Activated B cell treated with CpG ODN at 0.5 μM for 24 hours (primary cell): ENCODE data around the gene ZYX. TPM values are rescaled to one million over a fixed set of nuclear protein-coding genes. Genes with fewer than 3 reads are reported as not detected.

ENCODE experiments used
- ATAC-seq: fragments of 200-7000 bp; cut with Tn5 transposase; one replicate; pipeline ENCODE4 v1.10.0; 2021; ENCODE audit warnings: low read depth, mild to moderate bottlenecking, moderate library complexity
- CTCF ChIA-PET: fragments of 350-600 bp; sonication (Branson Sonifier 250); formaldehyde crosslinking; loops from one replicate; lab custom pipeline; 2021; ENCODE audit warnings: antibody characterized with exemption; lab: Charles Lee
- POLR2A ChIA-PET: fragments of 350-600 bp; sonication (Branson Sonifier 250); formaldehyde crosslinking; loops from one replicate; lab custom pipeline; 2021; ENCODE audit warnings: antibody characterized with exemption; lab: Charles Lee
- DNase-seq: peaks from one replicate; pipeline ENCODE4 v3.0.0; 2022
- H3K27ac Mint-ChIP-seq: one replicate; pipeline ENCODE4 v1.8.0; 2020; ENCODE audit warnings: mixed read lengths
- H3K27me3 Mint-ChIP-seq: one replicate; pipeline ENCODE4 v1.8.0; 2021; ENCODE audit warnings: mixed read lengths
- H3K36me3 Mint-ChIP-seq: one replicate; pipeline ENCODE4 v1.8.0; 2021; ENCODE audit warnings: low read depth, mixed read lengths
- H3K4me1 Mint-ChIP-seq: one replicate; pipeline ENCODE4 v1.8.0; 2021; ENCODE audit warnings: mixed read lengths
- H3K4me3 Mint-ChIP-seq: one replicate; pipeline ENCODE4 v1.8.0; 2020; ENCODE audit warnings: mild to moderate bottlenecking, mixed read lengths
- H3K9me3 Mint-ChIP-seq: one replicate; pipeline ENCODE4 v1.8.0; 2020; ENCODE audit warnings: mixed read lengths
- CTCF ChIP-seq: fragments of 200-600 bp; IDR thresholded peaks from one replicate; pipeline ENCODE4 v1.8.0; 2022; ENCODE audit warnings: antibody characterized with exemption, mild to moderate bottlenecking
- intact Hi-C: fragments of 100-400 bp; cut with micrococcal nuclease; formaldehyde crosslinking; loops from one replicate; pipeline ENCODE4 v1.15.1; 2024
- total RNA-seq: library from RNA; stranded (reverse); gene quantifications from 2 replicates; pipeline ENCODE4 v1.2.3, GENCODE V29; 2022

ZYX gene
- total RNA-seq, 1 donor from 2014 or later: 101 TPM

GRCh38 chr7:143384148-143384547 lies 3.0 kb downstream of the ZYX start:
- Mint-ChIP-seq H3K4me1 (peaks cover 17% of the 10 kb centered on the region), H3K4me3 (no peak overlapping the region), H3K27me3 (no peaks in the 10 kb centered on the region), H3K9me3 (no peaks in the 10 kb centered on the region), H3K36me3 (peaks cover 9% of the 10 kb centered on the region), H3K27ac (no peak overlapping the region)
- TF ChIP-seq CTCF: no peak
- CTCF ChIA-PET: interaction anchor here (0.7 to 1.9 kb wide), 4 partner anchors 31 to 169 kb away, joined by 3 to 9 read pairs (median 4); no protein-coding TSS in a partner anchor
- POLR2A ChIA-PET: interaction anchor here (0.9 to 1.5 kb wide), 2 partner anchors 9 to 59 kb away, joined by 3 to 6 read pairs; no protein-coding TSS in a partner anchor
- intact Hi-C loops: loop anchor here (5.0 to 10.0 kb wide), 5 partner anchors 37 to 1451 kb away; partner anchors contain the start of gene TPK1
- ATAC-seq (no peak), DNase-seq (no peak)

DNA sequence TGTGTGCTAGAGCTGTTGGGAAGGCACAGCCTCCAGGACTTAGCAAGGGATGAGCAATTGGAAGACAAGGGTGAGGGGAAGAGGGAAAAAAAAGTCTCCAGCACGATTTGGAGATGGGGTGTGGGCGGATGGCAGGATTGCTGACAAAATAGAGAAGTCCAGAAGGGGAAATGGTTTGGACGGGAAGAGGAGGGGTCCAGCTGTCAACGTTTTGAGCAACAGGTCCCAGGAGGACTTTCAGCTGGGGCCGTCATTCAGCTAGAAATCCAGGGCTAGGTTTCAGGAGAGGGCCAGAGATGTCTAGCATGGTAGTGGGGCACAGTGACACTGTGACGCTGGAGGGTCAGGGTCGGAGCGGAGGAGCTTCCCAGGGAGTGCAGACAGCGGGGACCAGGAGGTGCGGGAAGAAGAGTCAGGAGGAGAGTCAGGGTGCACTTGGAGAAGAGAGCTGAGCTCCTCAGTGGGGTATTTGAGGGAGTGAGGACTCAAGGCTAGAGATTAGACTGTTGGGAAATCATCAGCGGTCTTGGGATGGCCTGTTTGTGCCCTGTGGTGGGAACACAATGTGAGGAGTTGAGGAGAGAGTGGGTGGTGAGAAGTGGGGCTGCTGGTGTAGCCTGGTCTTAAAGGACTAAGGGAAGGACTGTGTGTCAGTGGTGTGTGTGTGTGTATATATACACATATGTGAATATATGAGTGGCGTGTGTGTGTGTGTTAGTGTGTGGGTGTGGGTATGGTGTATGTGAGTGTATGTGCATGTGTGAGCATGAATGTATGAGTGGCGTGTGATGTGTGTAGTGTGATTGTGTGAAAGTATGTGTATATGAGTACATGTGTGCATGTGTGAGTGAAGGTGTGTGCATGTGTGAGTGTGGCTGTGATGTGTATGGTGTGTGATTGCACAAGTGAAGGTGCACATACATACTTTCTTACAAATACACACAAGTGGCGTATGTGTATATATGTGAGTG lies 3.8 kb downstream of the ZYX start:
- intact Hi-C loops: loop anchor here (5.0 to 10.0 kb wide), 5 partner anchors 38 to 1450 kb away; partner anchors contain the start of gene TPK1
- ATAC-seq (no peak), DNase-seq (no peak)
- no peak overlapping the region for H3K27ac Mint-ChIP-seq
- no peaks in the 10 kb centered on the region for H3K27me3 Mint-ChIP-seq
- ChIA-PET CTCF (interaction anchor here (0.7 to 1.9 kb wide), 4 partner anchors 30 to 170 kb away, joined by 3 to 9 read pairs (median 4); no protein-coding TSS in a partner anchor), POLR2A (interaction anchor here (0.6 to 1.5 kb wide), 3 partner anchors 10 to 60 kb away, joined by 3 to 6 read pairs (median 4); no protein-coding TSS in a partner anchor)
- peaks cover 9% of the 10 kb centered on the region for H3K4me1 Mint-ChIP-seq
- TF ChIP-seq CTCF: no peak
- peaks cover 17% of the 10 kb centered on the region for H3K36me3 Mint-ChIP-seq
- no peak overlapping the region for H3K4me3 Mint-ChIP-seq
- no peaks in the 10 kb centered on the region for H3K9me3 Mint-ChIP-seq

DNA sequence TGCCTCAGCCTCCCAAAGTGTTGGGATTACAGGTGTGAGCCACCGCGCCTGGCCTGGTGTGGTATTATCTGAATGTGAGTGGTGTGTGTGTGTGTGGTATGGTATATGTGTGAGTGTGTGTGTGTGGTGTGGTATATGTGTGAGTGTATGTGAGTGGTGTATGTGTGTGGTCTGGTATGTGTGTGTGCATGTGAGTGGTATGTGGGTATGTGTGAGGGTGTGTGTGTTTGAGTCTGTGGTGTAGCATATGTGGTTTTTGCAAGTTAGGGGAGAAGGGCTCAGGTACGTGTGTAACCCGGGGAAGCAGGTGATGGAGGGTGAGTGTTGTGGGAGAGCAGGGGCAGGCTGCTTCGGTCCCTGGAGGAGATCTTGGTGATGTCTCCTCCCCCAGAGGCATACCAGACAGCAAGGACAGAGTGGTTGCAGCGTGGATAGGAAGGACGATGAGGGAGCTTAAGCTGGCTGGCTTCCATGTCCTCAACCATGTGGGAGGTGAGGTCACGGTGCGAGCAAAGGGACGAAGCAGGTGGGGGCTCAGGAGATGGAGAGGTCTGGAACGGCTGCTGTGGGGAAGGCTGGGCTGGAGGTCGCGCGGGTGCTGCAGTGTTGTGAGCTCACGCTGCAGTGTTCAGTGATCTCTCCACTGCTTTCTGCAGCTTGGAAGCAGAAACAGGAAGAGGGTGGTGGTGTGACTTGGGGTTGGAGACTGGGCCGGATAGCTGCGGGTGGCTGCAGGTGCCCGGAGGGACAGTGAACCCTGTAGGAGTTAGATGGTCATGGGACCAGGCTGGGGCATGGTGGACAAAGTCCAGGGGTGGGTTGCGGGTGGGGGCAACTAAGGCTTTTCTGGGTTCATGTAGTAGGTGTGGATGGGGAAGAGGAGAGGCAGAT lies 5.0 kb downstream of the ZYX start:
- CTCF ChIA-PET: no interaction called here
- no peak for TF ChIP-seq CTCF
- H3K9me3 Mint-ChIP-seq: no peaks in the 10 kb centered on the region
- no peak for DNase-seq
- H3K4me3 Mint-ChIP-seq: no peak overlapping the region
- no peak overlapping the region for H3K27ac Mint-ChIP-seq
- POLR2A ChIA-PET: interaction anchor here (1.0 to 1.2 kb wide), 2 partner anchors 107 to 578 kb away, joined by 3 read pairs; no protein-coding TSS in a partner anchor
- intact Hi-C loops: loop anchor here (10.0 kb wide), 2 partner anchors 371 to 1449 kb away; partner anchors contain the start of gene TPK1
- H3K36me3 Mint-ChIP-seq: peaks cover 27% of the 10 kb centered on the region
- H3K4me1 Mint-ChIP-seq: peaks cover 7% of the 10 kb centered on the region
- no peaks in the 10 kb centered on the region for H3K27me3 Mint-ChIP-seq
- no peak for ATAC-seq

DNA sequence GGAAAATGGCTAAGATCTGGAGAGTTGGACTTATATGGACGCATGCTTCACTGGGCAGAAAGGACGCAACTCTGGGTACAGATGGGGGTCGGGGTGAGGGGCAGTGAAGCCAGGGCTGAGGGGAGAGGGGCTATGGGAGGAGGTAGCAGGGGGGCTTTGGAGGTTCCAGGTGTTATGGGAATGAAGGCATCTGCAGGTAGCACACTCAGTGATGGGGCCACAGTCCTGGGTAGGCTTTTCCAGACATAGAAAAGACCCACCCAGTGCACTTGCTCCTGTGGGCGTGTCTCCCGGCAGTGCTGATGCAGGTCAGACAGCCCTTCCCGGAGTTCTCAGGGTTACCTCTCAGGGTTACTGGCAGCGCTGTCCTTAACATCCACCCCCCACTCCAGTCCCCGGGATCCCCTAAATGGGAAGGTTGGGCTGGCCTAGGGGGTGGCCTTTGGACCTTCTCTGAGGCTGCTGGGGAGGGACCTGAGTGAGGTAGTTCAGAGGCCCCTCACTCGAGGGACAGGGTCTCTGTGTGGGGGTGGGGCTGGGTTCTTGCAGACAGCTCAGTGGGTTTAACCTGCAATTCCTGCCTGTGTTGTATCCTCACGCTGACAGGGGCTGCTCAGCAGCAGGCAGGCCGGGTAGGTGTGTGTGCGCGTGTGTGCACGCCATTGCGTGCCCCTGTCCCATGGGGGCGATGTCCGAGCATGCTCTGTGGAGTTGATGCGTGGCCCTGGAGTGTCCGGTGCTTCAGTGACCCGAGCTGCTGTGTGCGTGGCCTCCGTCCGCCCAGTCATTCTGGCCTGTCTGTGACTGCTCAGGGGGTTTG lies 6.2 kb downstream of the ZYX start:
- Mint-ChIP-seq H3K4me3 (no peak overlapping the region), H3K36me3 (peaks cover 37% of the 10 kb centered on the region), H3K9me3 (no peaks in the 10 kb centered on the region), H3K27ac (no peak overlapping the region), H3K4me1 (peaks cover 5% of the 10 kb centered on the region), H3K27me3 (no peaks in the 10 kb centered on the region)
- no peak for ATAC-seq
- ChIA-PET POLR2A (no interaction called here), CTCF (no interaction called here)
- TF ChIP-seq CTCF: no peak
- intact Hi-C loops: loop anchor here (10.0 kb wide), 2 partner anchors 373 to 1447 kb away; partner anchors contain the start of gene TPK1
- DNase-seq: no peak
